GM21576 (cell line): ENCODE data around the gene PRMT7.

Experiments
- ATAC-seq: cut with Tn5 transposase; IDR thresholded peaks from one replicate; pipeline ENCODE4 v1.9.1; 2021; ENCODE audit warnings: mild to moderate bottlenecking, moderate library complexity; ENCODE audit not compliant: unreplicated experiment

Gene PRMT7

GRCh38 chr16:68361485-68361884 lies 50.7 kb downstream of the PRMT7 start:
- no peak for ATAC-seq

DNA sequence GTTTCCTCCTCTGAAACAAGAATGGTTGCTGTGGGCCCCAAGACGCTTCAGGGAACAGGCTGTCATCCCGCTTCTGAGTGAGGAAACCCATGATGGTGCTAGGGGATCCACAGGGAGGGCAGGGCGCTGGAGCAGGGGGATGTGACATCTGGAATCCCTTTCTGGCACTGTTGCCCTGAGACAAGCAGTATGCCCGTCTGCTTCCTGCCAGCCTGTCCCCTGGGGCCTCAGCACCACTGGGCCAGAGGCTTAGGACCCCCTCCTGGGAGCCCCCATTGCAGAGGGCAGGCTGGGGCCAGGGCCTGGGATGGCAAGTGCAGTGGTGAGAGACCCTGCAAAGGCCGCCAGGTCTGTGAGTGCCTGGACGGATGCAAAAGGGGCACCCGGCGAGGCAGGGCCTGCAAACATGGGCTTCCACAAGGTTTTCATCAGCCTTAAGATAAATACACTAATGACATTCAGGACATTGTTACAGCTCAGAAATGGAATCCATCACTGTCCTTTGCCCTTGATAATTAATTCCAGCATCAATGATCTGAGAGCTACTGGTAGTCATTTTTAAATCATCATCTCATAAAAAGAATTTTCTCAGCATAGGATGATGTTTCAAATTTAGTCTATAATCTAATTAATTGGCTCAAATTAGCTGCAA lies 51.6 kb downstream of the PRMT7 start:
- no peak for ATAC-seq

DNA sequence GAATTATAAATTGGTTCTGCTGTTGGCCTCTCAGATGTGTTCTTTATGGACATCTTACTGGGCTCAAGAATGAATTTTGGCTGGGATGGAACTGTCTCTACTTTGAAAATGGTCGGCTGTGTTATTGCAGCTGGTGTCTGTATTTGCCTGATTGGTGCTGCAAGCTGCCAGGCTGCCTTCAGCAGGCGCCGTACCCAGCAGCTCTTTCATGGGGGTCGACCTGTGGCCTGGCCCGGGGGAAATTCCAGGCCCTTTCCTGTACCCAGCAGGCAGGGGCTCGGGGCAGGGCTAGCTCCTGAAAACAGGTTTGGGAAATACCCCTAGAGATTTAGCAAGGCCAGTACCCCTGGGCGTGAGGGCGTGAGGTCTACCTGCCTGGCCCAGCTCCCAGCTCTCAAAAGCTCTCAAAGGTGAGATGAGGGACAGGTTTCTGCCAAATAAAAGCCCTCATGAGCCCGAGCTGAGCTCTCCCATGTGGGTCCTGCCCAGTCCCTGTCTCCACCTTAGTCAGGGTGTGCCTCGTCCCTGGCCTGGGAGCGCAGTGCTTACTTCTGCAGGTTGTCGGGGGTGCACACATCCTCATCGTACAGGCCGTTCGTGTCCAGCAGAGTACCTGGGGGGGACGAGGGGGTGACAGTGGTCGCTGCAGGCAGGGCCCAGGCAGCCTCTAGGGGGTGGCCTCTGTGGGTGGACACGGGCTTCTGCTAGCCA lies 52.3 kb downstream of the PRMT7 start:
- ATAC-seq, result no peak

DNA sequence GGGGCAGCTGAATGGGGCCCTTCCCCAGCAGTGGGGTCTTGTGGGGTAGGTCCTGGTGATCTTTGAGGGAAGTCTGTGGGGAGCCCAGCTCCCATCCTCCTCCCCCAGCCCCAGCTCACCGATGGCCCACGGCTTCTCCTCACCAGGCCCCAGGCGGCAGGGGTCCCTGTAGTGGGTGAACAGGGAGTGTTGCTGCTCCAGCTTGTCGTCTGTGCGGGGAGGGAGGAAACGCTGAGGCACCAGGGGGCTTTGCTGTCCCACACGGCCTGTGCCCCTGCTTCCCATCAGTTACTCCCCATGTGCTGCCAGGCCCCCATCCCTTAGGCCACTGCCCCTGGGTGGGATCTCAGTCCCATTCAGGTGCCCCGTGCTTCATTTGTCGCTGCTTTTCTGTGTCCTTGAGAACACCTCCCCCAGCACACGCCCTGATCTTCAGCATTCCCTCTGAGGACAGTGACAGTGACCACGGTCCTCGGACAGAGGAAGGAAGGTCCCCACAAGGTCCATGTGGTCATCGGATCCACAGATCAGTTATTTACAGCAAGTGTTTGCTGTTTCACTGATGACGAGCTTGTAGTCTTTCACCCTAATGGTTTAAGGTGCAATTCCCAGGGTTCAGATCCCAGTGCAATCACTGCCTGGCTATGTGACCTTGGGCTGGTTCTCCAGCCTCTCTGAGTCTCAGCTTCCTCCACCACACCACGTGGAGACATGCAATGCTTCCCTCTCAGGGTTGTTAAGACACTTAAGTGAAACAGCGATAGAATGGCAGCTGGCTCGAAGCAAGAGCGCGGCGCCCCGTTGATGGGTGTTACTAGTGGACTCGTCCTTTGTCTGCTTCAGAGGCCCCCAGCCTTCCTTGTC lies 53.1 kb downstream of the PRMT7 start:
- ATAC-seq, result no peak

DNA sequence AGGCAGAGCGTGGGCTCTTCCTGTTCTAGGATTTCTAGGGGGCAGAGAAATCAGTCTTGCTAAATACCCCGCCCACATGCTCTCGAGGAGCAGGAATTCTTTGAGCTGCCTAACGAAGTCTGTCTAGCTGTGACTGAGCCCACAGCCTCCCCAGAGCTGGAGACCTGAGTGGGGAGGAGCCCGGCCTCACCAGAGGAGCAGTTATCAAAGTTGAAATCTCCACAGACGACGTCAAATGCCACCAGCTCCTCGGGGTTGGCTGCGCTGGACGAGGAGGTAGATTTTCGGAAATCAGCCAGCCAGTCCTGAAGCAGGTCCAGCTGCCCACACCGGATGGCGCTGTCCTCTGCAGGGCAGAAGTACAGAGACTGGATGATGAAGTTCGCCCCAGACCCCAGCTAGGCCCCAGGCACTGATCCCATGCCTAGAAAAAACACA lies 53.8 kb downstream of the PRMT7 start:
- ATAC-seq, result no peak

DNA sequence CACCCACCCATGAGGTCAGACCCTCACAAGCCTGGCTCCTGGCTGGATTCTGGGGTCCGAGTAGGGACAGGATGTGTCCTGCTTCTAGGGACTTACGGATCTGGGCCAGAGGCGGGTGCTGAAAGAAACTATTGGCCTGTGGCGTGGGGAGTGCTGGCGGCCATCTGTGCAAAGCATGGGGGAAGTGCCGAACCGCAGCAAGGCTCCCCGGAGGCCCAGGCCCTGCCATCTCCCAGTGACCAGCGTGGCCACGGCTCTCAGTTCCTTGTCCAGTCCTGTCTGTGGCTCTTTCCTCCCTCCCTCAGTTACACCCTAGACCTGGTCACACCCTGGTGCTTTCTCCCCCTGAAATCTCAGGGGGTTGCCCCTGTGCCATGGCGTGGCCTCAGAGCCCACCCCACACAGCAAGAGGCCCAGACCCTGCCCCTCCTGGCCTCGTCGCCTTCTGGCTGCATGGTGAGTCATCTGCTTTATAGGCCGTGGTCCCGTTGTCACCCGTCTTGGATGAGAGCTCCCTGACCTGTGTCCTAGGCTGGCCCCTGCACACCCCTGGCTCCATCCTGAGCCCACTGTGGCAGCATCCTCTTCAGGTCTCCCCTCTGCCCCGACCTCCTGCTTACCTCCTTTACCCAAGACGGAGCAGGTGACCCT lies 54.5 kb downstream of the PRMT7 start:
- ATAC-seq, result no peak

GRCh38 chr16:68366062-68366461 lies 55.2 kb downstream of the PRMT7 start:
- ATAC-seq, result no peak

DNA sequence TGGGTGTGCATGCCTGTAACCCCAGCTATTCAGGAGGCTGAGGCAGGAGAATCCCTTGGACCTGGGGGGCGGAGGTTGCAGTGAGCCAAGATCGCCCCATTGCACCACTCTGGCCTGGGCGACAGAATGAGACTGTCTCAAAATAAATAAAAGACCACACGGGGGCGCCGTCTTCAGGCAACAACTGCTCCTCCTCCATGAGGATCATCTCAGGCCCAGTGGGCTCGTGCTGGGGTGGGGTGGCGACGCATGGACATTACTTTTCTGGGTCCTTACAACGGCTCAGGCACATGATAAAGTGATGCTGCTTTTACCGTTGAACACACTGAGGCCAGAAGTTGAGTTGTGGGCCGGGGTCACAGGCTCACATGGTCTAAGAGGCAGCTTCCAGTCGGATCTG lies 56.2 kb downstream of the PRMT7 start:
- no peak for ATAC-seq

GRCh38 chr16:68367440-68367839 lies 56.6 kb downstream of the PRMT7 start:
- ATAC-seq, result no peak

DNA sequence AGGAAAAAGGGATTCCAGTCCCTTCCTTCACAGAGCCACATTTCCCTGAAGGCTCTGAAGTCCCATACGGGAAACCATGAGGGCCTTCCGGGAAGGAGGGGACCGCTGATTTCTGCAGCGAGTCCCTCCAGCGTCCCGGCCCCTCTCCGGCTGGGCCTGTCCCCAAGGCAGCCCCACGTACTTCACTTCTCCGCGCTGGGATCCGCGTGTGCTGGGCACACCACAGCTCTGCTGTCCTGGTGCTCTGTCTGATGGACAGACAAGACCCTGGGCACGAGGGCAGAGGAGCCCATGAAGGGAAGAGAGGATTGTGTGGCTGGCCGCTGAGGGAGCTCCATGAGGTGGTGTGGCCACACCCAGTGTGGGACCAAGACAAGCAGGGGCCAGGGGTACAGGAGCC lies 57.1 kb downstream of the PRMT7 start:
- ATAC-seq, result no peak

DNA sequence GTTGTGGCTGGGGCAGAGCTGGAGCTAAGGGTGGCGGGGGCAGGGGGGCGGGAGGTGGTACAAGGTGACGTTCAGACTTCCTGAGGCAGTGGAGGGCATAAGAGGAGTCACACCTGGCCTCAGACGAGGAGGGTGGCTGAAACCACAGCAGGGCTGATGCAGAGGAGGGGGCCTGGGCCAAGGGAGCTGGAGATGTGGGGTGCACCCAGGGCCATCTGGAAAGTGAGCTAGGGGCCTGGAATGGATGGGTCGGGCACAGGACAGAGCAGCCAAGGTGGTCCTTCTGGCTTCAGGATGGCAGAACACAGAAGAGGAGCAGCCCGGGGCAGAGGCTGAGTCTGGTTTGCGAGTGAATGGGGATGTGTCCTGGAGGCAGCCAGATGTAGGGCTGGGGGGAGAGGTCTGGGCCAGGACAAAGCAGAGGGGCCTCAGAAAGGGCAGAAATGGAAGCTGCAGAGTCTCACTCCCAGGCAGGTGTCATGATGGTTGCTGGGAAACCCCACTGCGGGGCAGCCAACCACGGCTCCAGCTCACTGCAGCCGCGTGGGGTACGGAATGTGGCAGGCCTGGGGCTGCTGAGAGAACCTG lies 57.6 kb downstream of the PRMT7 start:
- ATAC-seq, result no peak

DNA sequence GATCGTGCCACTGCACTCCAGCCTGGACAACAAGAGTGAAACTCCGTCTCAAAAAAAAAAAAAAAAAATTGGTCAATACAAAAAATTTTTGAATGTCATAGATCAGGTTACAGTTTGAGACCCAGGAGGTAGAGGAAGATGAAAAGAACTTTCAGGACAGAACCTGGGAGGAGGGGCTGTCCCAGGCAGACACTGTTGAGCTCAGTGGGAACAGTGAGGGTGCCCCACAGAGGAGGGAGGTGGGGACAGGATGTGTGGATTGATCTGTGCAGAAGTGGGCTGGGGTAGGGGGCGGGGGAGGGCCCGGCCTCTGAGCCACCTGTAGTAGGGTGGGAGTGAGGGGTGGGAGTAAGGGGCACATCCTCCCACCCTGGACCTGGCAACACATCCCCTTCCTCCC lies 58.3 kb downstream of the PRMT7 start:
- ATAC-seq, result no peak

GRCh38 chr16:68369697-68370580 lies 59.1 kb downstream of the PRMT7 start:
- ATAC-seq, result peak; percentile 51

DNA sequence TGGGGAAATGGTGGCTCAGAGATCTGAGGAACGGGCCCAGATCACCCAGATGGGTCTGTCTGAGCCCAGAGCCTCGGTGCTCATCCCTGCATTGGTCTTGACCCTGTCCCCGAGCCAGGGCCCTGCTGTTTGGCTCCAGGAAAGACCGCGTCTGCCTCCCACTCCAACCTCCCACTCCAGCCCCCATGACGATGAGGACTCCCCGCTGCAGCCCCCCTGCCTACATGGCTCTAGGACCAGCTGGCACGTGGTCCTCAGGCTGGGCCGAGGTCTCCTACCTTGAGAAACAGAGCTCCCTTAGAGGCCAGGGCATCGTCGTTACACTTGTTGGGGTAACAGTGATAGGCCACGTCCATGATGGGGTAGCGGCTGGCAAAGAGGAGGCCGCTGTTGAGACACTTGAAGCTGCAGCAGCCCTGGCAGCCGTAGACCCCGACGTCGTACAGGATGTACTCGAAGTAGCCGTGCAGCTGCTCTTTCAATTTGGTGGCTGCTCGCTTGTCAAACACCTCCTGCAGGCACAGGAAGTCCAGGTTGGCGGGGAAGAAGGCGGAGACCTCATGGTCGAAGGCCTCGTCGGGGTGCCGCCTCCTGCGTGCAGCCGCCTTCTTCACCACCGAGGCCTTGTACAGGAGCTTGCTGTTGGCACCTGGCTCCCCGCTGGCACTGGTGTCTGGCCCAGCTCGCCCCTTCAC lies 59.9 kb downstream of the PRMT7 start:
- ATAC-seq, result no peak

- no peak for ATAC-seq
These were observed 60.4 kb downstream of the PRMT7 start for GRCh38 chr16:68371276-68371651.

GRCh38 chr16:68371706-68372380 lies 61.0 kb downstream of the PRMT7 start:
- no peak for ATAC-seq

- no peak for ATAC-seq
These were observed 61.5 kb downstream of the PRMT7 start for GRCh38 chr16:68372381-68372720.

DNA sequence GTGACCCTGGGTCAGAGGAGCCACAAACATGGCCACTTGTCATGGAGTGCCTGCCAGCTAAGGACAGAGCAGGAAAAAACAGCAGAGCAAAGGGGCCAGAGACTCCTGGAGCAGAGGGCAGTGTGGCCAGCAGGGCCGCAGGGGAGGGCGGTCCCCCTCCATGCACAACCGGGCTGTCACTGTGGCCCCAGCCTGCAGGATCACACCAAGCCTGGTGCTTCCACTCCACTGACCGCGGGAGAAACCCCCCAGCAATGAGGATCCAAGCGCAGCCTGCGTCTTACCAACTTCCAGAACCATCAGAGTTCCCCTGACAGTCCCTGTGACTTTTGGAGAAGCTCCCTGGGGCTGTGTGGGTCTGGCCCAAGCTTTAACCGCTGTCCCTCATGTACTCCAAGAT lies 62.0 kb downstream of the PRMT7 start:
- ATAC-seq, result no peak
